ENCODE data around the gene POP7. TPM values are rescaled to one million over a fixed set of nuclear protein-coding genes. Genes with fewer than 3 reads are reported as not detected.

Gene POP7
- total RNA-seq, 1 donor from 2014 or later, result 52.8 TPM

DNA sequence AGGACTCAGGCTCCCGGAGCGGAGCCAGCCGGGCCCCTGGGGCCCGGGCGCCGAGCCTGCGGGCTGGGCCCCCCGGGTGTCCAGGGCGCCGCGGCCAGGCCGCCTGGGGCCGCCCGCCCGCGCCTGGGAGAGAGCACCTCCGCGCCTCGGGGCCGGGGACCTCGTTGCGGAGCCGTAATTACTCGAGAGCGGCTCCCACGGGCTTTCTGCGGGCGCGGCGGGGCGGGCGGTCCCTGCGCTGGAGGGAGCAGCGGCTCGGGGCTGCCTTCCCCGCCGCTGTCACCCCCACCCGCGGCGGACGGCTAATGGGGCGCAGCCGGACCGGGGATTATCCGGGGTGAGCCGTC is 30.8 kb upstream of the POP7 start:
- no peak for DNase-seq (ENCODE audit: low read depth)
- TF ChIP-seq, protein P1, sequence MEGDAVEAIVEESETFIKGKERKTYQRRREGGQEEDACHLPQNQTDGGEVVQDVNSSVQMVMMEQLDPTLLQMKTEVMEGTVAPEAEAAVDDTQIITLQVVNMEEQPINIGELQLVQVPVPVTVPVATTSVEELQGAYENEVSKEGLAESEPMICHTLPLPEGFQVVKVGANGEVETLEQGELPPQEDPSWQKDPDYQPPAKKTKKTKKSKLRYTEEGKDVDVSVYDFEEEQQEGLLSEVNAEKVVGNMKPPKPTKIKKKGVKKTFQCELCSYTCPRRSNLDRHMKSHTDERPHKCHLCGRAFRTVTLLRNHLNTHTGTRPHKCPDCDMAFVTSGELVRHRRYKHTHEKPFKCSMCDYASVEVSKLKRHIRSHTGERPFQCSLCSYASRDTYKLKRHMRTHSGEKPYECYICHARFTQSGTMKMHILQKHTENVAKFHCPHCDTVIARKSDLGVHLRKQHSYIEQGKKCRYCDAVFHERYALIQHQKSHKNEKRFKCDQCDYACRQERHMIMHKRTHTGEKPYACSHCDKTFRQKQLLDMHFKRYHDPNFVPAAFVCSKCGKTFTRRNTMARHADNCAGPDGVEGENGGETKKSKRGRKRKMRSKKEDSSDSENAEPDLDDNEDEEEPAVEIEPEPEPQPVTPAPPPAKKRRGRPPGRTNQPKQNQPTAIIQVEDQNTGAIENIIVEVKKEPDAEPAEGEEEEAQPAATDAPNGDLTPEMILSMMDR (IDR thresholded peaks at IDR 0.05; ENCODE audit: insufficient read depth, low read length, poor library complexity, severe bottlenecking), result no peak
- peak overlapping the region; percentile 94 for H3K4me3 ChIP-seq (ENCODE audit: low read depth, low read length)

DNA sequence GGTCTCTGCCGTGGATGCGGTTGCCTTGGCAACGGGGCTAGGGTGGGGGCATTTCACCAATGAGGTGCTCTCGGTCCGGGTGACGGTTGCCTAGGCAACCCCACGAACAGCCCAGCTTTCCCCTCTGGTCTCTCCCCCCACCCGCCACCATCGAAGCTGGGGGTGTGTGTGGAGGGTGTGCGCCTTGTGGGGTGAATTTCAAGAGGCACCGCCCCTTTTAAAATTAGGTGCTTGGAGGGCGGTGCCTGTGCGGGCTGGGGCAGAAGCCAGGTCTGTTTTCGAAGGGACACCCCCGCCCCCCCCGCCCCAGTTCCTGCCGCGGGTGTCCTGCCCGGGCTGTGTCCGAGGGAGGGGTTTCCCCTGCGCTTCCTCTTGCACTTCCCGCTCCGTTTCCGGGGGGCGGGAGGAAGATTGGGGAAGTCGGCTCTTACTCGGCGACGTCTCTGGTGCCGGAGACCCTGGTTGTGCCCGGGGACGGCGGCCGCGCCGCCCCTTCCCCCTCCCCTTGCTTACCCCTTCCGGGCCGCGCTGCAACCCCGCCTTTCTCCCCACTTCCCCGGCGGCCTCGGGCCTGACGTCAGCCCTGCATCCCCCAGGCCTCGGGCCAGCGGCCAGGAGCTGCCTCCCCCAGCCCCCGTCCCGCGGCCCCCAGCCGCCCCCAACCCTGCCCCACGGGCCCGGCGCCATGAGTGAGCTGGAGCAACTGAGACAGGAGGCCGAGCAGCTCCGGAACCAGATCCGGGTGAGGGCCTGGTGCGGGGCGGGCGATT is 30.2 kb upstream of the POP7 start:
- peak overlapping the region; percentile 94 for H3K4me3 ChIP-seq (ENCODE audit: low read depth, low read length)
- no peaks in the 10 kb centered on the region for H3K27me3 ChIP-seq (ENCODE audit: control insufficient read depth, insufficient read depth, low read length)
- no peak for DNase-seq (ENCODE audit: low read depth)
- H3K36me3 ChIP-seq (ENCODE audit: control insufficient read depth, insufficient read depth, low read length), result peaks cover 5% of the 10 kb centered on the region
- TF ChIP-seq, protein P1 (IDR thresholded peaks at IDR 0.05; ENCODE audit: insufficient read depth, low read length, poor library complexity, severe bottlenecking), result no peak

More for the DNA sequence above, 30.8 kb upstream of the POP7 start:
- Histone ChIP-seq H3K36me3 (ENCODE audit: control insufficient read depth, insufficient read depth, low read length) (peaks cover 3% of the 10 kb centered on the region), H3K27me3 (ENCODE audit: control insufficient read depth, insufficient read depth, low read length) (no peaks in the 10 kb centered on the region)

DNA sequence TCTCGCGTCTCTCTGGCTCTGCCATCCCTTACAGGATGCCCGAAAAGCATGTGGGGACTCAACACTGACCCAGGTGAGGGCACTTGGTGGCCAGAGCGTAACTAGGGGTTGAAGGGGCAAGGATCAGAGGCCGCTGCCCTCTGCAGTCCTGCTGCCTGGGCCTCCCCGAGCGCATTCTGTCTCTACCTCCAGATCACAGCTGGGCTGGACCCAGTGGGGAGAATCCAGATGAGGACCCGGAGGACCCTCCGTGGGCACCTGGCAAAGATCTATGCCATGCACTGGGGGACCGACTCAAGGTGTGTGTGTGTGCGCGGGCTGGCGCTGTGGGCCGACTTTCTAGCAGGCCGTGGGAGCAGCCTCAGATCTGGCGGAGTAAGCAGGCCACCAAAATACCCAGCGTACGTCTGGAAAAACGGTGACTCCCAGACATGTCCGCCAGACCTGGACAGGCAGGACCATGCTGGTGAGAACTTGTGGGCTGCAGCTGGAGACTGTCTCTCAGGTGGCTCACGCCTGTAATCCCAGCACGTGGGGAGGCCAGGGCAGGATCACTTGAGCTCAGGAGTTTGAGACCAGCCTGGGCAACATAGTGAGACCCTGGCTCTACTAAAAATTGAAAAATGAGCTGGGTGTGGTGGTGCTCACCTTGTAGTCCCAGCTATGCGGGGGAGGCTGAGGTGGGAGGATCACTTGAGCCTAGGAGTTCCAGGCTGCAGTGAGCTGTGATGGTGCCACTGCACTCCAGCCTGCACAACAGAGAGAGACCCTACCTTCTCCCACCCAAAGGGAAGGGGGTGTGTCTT is 29.2 kb upstream of the POP7 start:
- TF ChIP-seq, protein P1 (IDR thresholded peaks at IDR 0.05; ENCODE audit: insufficient read depth, low read length, poor library complexity, severe bottlenecking), result no peak
- H3K36me3 ChIP-seq (ENCODE audit: control insufficient read depth, insufficient read depth, low read length), result peaks cover 5% of the 10 kb centered on the region
- H3K4me3 ChIP-seq (ENCODE audit: low read depth, low read length), result peak overlapping the region; percentile 94

DNA sequence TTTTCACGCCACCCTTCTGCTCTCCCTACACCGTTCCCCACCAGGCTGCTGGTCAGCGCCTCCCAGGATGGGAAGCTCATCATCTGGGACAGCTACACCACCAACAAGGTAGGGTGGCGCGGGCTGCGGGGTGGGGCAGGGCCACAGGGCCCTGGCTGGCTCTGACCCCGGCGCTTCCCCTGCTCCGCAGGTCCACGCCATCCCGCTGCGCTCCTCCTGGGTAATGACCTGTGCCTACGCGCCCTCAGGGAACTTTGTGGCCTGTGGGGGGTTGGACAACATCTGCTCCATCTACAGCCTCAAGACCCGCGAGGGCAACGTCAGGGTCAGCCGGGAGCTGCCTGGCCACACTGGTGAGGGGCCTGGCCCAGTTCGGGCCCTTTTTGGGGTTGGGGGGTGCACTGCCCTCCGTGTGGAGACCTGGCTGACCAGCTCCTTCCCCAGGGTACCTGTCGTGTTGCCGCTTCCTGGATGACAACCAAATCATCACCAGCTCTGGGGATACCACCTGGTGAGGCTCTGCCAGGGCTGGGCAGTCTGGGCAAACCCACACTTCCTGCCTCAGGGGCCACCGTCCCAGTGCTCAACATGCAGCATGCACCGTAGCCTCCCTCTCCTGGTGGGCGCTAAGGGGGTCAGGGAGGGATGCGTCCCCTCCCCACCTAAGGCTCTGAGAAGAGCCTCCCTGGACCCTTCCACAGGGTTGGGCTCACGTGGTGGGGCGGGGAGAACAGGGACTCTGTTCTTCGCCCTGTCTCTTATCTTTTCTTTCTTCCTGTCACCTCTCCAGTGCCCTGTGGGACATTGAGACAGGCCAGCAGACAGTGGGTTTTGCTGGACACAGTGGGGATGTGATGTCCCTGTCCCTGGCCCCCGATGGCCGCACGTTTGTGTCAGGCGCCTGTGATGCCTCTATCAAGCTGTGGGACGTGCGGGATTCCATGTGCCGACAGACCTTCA is 28.3 kb upstream of the POP7 start:
- no peak overlapping the region for H3K4me3 ChIP-seq (ENCODE audit: low read depth, low read length)
- no peak for DNase-seq (ENCODE audit: low read depth)
- TF ChIP-seq, protein P1 (IDR thresholded peaks at IDR 0.05; ENCODE audit: insufficient read depth, low read length, poor library complexity, severe bottlenecking), result no peak
- no peaks in the 10 kb centered on the region for H3K27me3 ChIP-seq (ENCODE audit: control insufficient read depth, insufficient read depth, low read length)
- peaks cover 7% of the 10 kb centered on the region for H3K36me3 ChIP-seq (ENCODE audit: control insufficient read depth, insufficient read depth, low read length)

More for the DNA sequence above, 29.2 kb upstream of the POP7 start:
- no peak for DNase-seq (ENCODE audit: low read depth)
- no peaks in the 10 kb centered on the region for H3K27me3 ChIP-seq (ENCODE audit: control insufficient read depth, insufficient read depth, low read length)

DNA sequence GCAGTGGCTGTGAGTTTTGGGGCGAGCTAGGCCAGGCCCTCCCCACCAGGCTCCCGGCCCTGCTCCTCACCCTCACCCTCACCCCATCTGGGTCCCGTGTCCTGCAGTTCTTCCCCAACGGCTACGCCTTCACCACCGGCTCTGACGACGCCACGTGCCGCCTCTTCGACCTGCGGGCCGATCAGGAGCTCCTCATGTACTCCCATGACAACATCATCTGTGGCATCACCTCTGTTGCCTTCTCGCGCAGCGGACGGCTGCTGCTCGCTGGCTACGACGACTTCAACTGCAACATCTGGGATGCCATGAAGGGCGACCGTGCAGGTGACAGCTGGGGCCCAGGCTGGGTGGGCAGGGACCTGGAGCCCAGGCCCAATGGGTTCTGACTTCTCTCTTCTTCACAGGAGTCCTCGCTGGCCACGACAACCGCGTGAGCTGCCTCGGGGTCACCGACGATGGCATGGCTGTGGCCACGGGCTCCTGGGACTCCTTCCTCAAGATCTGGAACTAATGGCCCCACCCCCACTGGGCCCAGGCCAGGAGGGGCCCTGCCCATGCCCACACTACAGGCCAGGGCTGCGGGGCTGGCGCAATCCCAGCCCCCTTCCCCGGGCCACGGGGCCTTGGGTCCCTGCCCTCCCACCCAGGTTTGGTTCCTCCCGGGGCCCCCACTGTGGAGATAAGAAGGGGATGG is 27.5 kb upstream of the POP7 start:
- no peak for DNase-seq (ENCODE audit: low read depth)
- Histone ChIP-seq H3K36me3 (ENCODE audit: control insufficient read depth, insufficient read depth, low read length) (peaks cover 7% of the 10 kb centered on the region), H3K27me3 (ENCODE audit: control insufficient read depth, insufficient read depth, low read length) (no peaks in the 10 kb centered on the region), H3K4me3 (ENCODE audit: low read depth, low read length) (no peak overlapping the region)
- TF ChIP-seq, protein P1 (IDR thresholded peaks at IDR 0.05; ENCODE audit: insufficient read depth, low read length, poor library complexity, severe bottlenecking), result no peak
